ENCODE measurements around the gene APOL1. TPM values are rescaled to one million over a fixed set of nuclear protein-coding genes. Genes with fewer than 3 reads are reported as not detected.
"Not testable (repeated sequence)": the region's sequence is repeated elsewhere in the genome, so short reads cannot be mapped to it uniquely, and the experiment has no call there.

Gene APOL1
- total and polyA plus RNA-seq, 2 of the 13 experiments (the other 11 are each of a cell fraction or from before 2014, with no cell fraction given) = 20.3 to 75.0 TPM

DNA sequence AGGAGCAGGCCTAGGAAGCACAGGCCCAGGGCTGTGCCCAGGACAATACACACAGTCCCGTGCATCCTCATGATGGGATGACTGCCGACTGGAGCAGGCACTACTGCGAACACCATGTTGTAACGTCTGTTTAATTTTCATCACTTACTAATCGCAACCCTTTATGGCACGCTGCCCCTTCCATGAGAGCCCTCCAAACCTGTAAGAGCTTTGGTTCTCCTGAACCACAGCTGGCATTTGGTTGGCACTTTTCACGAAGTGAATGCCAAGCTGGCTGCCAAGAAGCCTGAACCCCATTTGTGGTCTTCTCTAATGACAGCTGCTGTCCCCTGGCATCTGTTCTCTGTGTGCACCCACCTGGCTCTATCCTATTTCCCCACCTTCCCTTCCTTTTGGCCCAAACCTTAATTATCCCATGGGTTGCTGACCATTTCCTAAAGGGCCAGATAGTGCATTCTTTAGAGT, 36.5 kb downstream of the APOL1 start:
- intact Hi-C loops (cut with micrococcal nuclease; ENCODE audit: unreplicated experiment) = no loop called here
- H4K20me1 ChIP-seq (ENCODE audit: insufficient read depth, low read length) = no peaks in the 10 kb centered on the region
- FAIRE-seq = no peak

DNA sequence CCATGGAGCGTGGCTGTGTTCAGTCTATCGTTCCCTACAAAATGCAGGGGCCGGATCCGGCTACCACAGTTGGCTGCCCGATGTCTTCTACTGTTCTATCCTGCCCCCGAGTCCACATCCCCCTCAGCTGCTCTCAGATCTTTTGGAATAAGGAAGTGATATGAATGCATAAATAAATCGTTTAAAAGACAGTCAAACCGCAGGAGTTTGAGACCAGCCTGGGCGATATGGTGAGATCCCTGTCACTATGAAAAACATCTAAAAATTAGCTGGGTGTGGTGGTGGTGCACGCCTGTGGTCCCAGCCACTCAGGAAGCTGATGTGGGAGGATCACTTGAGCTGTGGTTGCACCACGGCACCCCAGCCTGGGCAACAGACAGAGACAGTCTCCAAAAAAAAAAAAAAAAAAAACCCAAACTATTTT, 37.0 kb downstream of the APOL1 start:
- in situ Hi-C loops (cut with HindIII; ENCODE audit: extremely low pct_ligation_motif_present, low pct_unique_long_range_greater_than_20kb) = loop anchor here (5.0 to 10.0 kb wide), 2 partner anchors 55 to 93 kb away; partner anchors contain the start of gene APOL2

More for the DNA sequence above, 36.5 kb downstream of the APOL1 start:
- Histone ChIP-seq H3K4me1 (ENCODE audit: insufficient read depth, low read length) (no peaks in the 10 kb centered on the region), H3K79me2 (ENCODE audit: insufficient read depth, low read length) (no peaks in the 10 kb centered on the region), H3K9ac (ENCODE audit: insufficient read depth, low read depth, low read length) (no peak overlapping the region), H2AFZ (ENCODE audit: low read length) (no peak overlapping the region), H3K36me3 (replicated peaks in 1 of 2; ENCODE audit: control insufficient read depth in 1 of 2, insufficient read depth in 2 of 2, low read length in 2 of 2) (peaks cover 53 to 80% of the 10 kb centered on the region in 2 experiments), H3K27ac (ENCODE audit: extremely low read length, insufficient read depth, low read length) (no peak overlapping the region), H3K4me2 (ENCODE audit: low read depth, low read length) (no peak overlapping the region), H3K4me3 (replicated peaks in 1 of 3; ENCODE audit: insufficient read depth in 1 of 3, low read depth in 2 of 3, low read length in 3 of 3) (no peak overlapping the region), H3K9me3 (ENCODE audit: low read length) (no peaks in the 10 kb centered on the region), H3K27me3 (ENCODE audit: control insufficient read depth in 1 of 2, insufficient read depth in 2 of 2, low read length in 2 of 2) (no peaks in the 10 kb centered on the region)
- TF ChIP-seq NR2F6 (IDR thresholded peaks at IDR 0.05) = no peak
- TF ChIP-seq NR2F6 (CRISPR knock-in tag; IDR thresholded peaks at IDR 0.05) = no peak
- TF ChIP-seq ZNF775 (CRISPR knock-in tag; IDR thresholded peaks at IDR 0.05; ENCODE audit: borderline replicate concordance) = no peak
- TF ChIP-seq RBM22 (optimal IDR thresholded peaks at IDR 0.05; ENCODE audit: low read length) = peak; percentile 0
- TF ChIP-seq ZNF644 (CRISPR knock-in tag; IDR thresholded peaks at IDR 0.05; ENCODE audit: low read depth) = no peak
- ChIA-PET POLR2A (interaction anchor here (1.1 kb wide), 1 partner anchor 12 kb away, joined by 3 read pairs; no protein-coding TSS in a partner anchor), CTCF (ENCODE audit: low intra/inter-chr PET ratio, low total read pairs) (no interaction called here)
- no peak for ATAC-seq
- DNase-seq (ENCODE audit: low spot score) = no peak
- WGBS (ENCODE audit: low lambda C conversion rate) = 98% methylated on average over 7 of the region's 7 CpGs
- in situ Hi-C loops (cut with HindIII; ENCODE audit: extremely low pct_ligation_motif_present, low pct_unique_long_range_greater_than_20kb) = loop anchor here (5.0 to 10.0 kb wide), 2 partner anchors 55 to 92 kb away; partner anchors contain the start of gene APOL2
- BruUV-seq (replicated peaks) = no TSS peak

DNA sequence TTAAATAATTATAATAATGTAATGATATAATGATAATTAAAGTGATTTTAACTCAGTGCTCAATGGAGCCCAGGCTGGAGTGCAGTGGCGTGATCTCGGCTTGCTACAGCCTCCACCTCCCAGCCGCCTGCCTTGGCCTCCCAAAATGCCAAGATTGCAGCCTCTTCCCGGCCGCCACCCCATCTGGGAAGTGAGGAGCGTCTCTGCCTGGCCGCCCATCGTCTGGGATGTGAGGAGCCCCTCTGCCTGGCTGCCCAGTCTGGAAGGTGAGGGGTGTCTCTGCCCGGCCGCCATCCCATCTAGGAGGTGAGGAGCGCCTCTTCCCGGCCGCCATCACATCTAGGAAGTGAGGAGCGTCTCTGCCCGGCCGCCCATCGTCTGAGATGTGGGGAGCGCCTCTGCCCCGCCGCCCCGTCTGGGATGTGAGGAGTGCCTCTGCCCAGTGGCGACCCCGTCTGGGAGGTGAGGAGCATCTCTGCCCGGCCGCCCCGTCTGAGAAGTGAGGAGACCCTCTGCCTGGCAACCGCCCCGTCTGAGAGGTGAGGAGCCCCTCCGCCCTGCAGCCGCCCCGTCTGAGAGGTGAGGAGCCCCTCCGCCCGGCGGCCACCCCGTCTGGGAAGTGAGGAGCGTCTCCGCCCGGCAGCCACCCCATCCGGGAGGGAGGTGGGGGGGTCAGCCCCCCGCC, 37.6 kb downstream of the APOL1 start:
- CTCF ChIA-PET (ENCODE audit: low intra/inter-chr PET ratio, low total read pairs); H3K4me2 ChIP-seq (ENCODE audit: low read depth, low read length); in situ Hi-C loops (cut with HindIII; ENCODE audit: extremely low pct_ligation_motif_present, low pct_unique_long_range_greater_than_20kb); H3K9me3 ChIP-seq (ENCODE audit: low read length); FAIRE-seq; H3K27me3 ChIP-seq (ENCODE audit: control insufficient read depth in 1 of 2, insufficient read depth in 2 of 2, low read length in 2 of 2); H3K9ac ChIP-seq (ENCODE audit: insufficient read depth, low read depth, low read length); POLR2A ChIA-PET; H3K4me1 ChIP-seq (ENCODE audit: insufficient read depth, low read length); intact Hi-C loops (cut with micrococcal nuclease; ENCODE audit: unreplicated experiment); H3K27ac ChIP-seq (ENCODE audit: extremely low read length, insufficient read depth, low read length); H4K20me1 ChIP-seq (ENCODE audit: insufficient read depth, low read length); BruUV-seq (replicated peaks); DNase-seq (ENCODE audit: low spot score); H2AFZ ChIP-seq (ENCODE audit: low read length); ATAC-seq; H3K79me2 ChIP-seq (ENCODE audit: insufficient read depth, low read length); H3K4me3 ChIP-seq (replicated peaks in 1 of 3; ENCODE audit: insufficient read depth in 1 of 3, low read depth in 2 of 3, low read length in 3 of 3): not testable (repeated sequence)
- WGBS (ENCODE audit: low lambda C conversion rate) = 100% methylated on average over 3 of the region's 40 CpGs
- peaks cover 59 to 80% of the 10 kb centered on the region in 2 experiments for H3K36me3 ChIP-seq (replicated peaks in 1 of 2; ENCODE audit: control insufficient read depth in 1 of 2, insufficient read depth in 2 of 2, low read length in 2 of 2)

More for the DNA sequence above, 37.0 kb downstream of the APOL1 start:
- BruUV-seq (replicated peaks); H3K4me2 ChIP-seq (ENCODE audit: low read depth, low read length); FAIRE-seq; intact Hi-C loops (cut with micrococcal nuclease; ENCODE audit: unreplicated experiment); H2AFZ ChIP-seq (ENCODE audit: low read length); H3K27me3 ChIP-seq (ENCODE audit: control insufficient read depth in 1 of 2, insufficient read depth in 2 of 2, low read length in 2 of 2); H3K9ac ChIP-seq (ENCODE audit: insufficient read depth, low read depth, low read length); H3K4me3 ChIP-seq (replicated peaks in 1 of 3; ENCODE audit: insufficient read depth in 1 of 3, low read depth in 2 of 3, low read length in 3 of 3); H3K4me1 ChIP-seq (ENCODE audit: insufficient read depth, low read length); H3K27ac ChIP-seq (ENCODE audit: extremely low read length, insufficient read depth, low read length); DNase-seq (ENCODE audit: low spot score); H3K79me2 ChIP-seq (ENCODE audit: insufficient read depth, low read length); H4K20me1 ChIP-seq (ENCODE audit: insufficient read depth, low read length); CTCF ChIA-PET (ENCODE audit: low intra/inter-chr PET ratio, low total read pairs); ATAC-seq; POLR2A ChIA-PET; H3K9me3 ChIP-seq (ENCODE audit: low read length): not testable (repeated sequence)
- peaks cover 55 to 80% of the 10 kb centered on the region in 2 experiments for H3K36me3 ChIP-seq (replicated peaks in 1 of 2; ENCODE audit: control insufficient read depth in 1 of 2, insufficient read depth in 2 of 2, low read length in 2 of 2)
- 99% methylated on average over 11 of the region's 11 CpGs for WGBS (ENCODE audit: low lambda C conversion rate)
